HepG2 (cell line): ENCODE measurements around the gene HES7. TPM values are rescaled to one million over a fixed set of nuclear protein-coding genes. Genes with fewer than 3 reads are reported as not detected.

Experiments used
- CREB1 ChIP-seq, 2 experiments: fragments of 450-650 bp in 1 of 2; IDR thresholded peaks; 2 replicates each; pipeline ENCODE4 v1.6.1; 2016 to 2017; ENCODE audit warnings: control low read depth in 1 of 2, mild to moderate bottlenecking in 1 of 2, missing compliant biosample characterization in 1 of 2, missing genetic modification characterization in 1 of 2
- CREM ChIP-seq, 2 experiments: sonication (generic) in 1 of 2; formaldehyde crosslinking in 1 of 2; IDR thresholded peaks; 2 replicates each; pipeline versions ENCODE4 v1.4.0 to v1.6.1; 2016 to 2020; ENCODE audit warnings: antibody characterized with exemption in 1 of 2, mild to moderate bottlenecking in 1 of 2, missing genetic modification reagents in 1 of 2
- DNMT3B ChIP-seq: conservative IDR thresholded peaks from 2 replicates; pipeline ENCODE4 v1.6.1; 2016; ENCODE audit warnings: missing biosample characterization, control low read depth
- GABPB1 ChIP-seq: IDR thresholded peaks from 2 replicates; pipeline ENCODE4 v1.6.1; 2016; ENCODE audit warnings: mild to moderate bottlenecking, missing genetic modification reagents, moderate library complexity, missing compliant biosample characterization
- GFI1 ChIP-seq: sonication (generic); formaldehyde crosslinking; IDR thresholded peaks from 2 replicates; pipeline ENCODE4 v1.5.0; 2020; ENCODE audit warnings: missing genetic modification reagents, mild to moderate bottlenecking, borderline replicate concordance
- HOXA7 ChIP-seq: sonication (generic); formaldehyde crosslinking; IDR thresholded peaks from 2 replicates; pipeline ENCODE4 v1.8.1; 2022; ENCODE audit warnings: mild to moderate bottlenecking, missing genetic modification reagents, moderate library complexity
- NFE2 ChIP-seq: sonication (generic); formaldehyde crosslinking; IDR thresholded peaks from 2 replicates; pipeline ENCODE4 v1.4.0; 2020; ENCODE audit warnings: missing genetic modification reagents
- RBAK ChIP-seq: sonication (generic); formaldehyde crosslinking; IDR thresholded peaks from 2 replicates; pipeline ENCODE4 v1.5.1; 2020; ENCODE audit warnings: mild to moderate bottlenecking, missing genetic modification reagents
- SMAD9 ChIP-seq: sonication (generic); formaldehyde crosslinking; IDR thresholded peaks from 2 replicates; pipeline ENCODE4 v1.5.1; 2020; ENCODE audit warnings: mild to moderate bottlenecking, missing genetic modification reagents
- SOX13 ChIP-seq, 3 experiments: fragments of 450-650 bp in 1 of 3; sonication (generic) in 1 of 3; formaldehyde crosslinking in 1 of 3; IDR thresholded peaks in 2 of 3; conservative IDR thresholded peaks in 1 of 3; 2 replicates each; pipeline versions ENCODE4 v1.5.0 to v1.6.1; 2016 to 2020; ENCODE audit warnings: antibody characterized with exemption in 1 of 3, mild to moderate bottlenecking in 1 of 3, missing compliant biosample characterization in 1 of 3, missing genetic modification reagents in 1 of 3, moderate library complexity in 1 of 3
- TEAD2 ChIP-seq: sonication (generic); formaldehyde crosslinking; IDR thresholded peaks from 2 replicates; pipeline ENCODE4 v1.9.0; 2021; ENCODE audit warnings: missing genetic modification reagents
- U2AF2 ChIP-seq: fragments of 200-400 bp; formaldehyde crosslinking; IDR thresholded peaks from 2 replicates; pipeline ENCODE4 v1.6.1; 2017; ENCODE audit warnings: low read depth, mild to moderate bottlenecking, low read length
- ZKSCAN5 ChIP-seq: sonication (generic); formaldehyde crosslinking; IDR thresholded peaks from 2 replicates; pipeline ENCODE4 v1.5.1; 2020; ENCODE audit warnings: mild to moderate bottlenecking, missing genetic modification reagents
- ZNF382 ChIP-seq: sonication (generic); formaldehyde crosslinking; IDR thresholded peaks from 2 replicates; pipeline ENCODE4 v1.5.0; 2020; ENCODE audit warnings: missing genetic modification reagents, mild to moderate bottlenecking, borderline replicate concordance
- ZNF441 ChIP-seq: sonication (generic); formaldehyde crosslinking; IDR thresholded peaks from 2 replicates; pipeline ENCODE4 v1.7.0; 2021; ENCODE audit warnings: missing genetic modification reagents, borderline replicate concordance
- ZNF484 ChIP-seq: sonication (generic); formaldehyde crosslinking; IDR thresholded peaks from 2 replicates; pipeline ENCODE4 v1.5.1; 2020; ENCODE audit warnings: mild to moderate bottlenecking, low read depth, missing genetic modification reagents, borderline replicate concordance
- ZNF557 ChIP-seq: sonication (generic); formaldehyde crosslinking; IDR thresholded peaks from 2 replicates; pipeline ENCODE4 v1.4.0; 2020; ENCODE audit warnings: missing genetic modification reagents
- ZNF563 ChIP-seq: sonication (generic); formaldehyde crosslinking; IDR thresholded peaks from 2 replicates; pipeline ENCODE4 v1.8.0; 2022; ENCODE audit warnings: mild to moderate bottlenecking, moderate library complexity, missing genetic modification reagents
- ZNF670 ChIP-seq: sonication (generic); formaldehyde crosslinking; IDR thresholded peaks from 2 replicates; pipeline ENCODE4 v1.8.0; 2022; ENCODE audit warnings: mild to moderate bottlenecking, missing genetic modification reagents, borderline replicate concordance
- ZNF777 ChIP-seq: sonication (generic); formaldehyde crosslinking; IDR thresholded peaks from 2 replicates; pipeline ENCODE4 v1.4.0; 2020; ENCODE audit warnings: missing genetic modification reagents
- ZNF790 ChIP-seq: sonication (generic); formaldehyde crosslinking; IDR thresholded peaks from 2 replicates; pipeline ENCODE4 v1.8.0; 2022; ENCODE audit warnings: missing genetic modification reagents, mild to moderate bottlenecking, borderline replicate concordance
- ZNF878 ChIP-seq: sonication (generic); formaldehyde crosslinking; IDR thresholded peaks from 2 replicates; pipeline ENCODE4 v1.8.1; 2023; ENCODE audit warnings: mild to moderate bottlenecking, missing genetic modification reagents, moderate library complexity
- polyA plus RNA-seq, 8 experiments: library from polyadenylated mRNA; depleted of rRNA in 3 of 8; stranded (reverse) in 7 of 8; unstranded in 1 of 8; fragments of >200 nt; fragmentation: Illumina TruSeq in 4 of 8; extraction: Trizol in 4 of 8; gene quantifications; 2 replicates each; pipeline versions ENCODE4 v1.2.1 to v1.2.3, GENCODE V29; 2011 to 2016; ENCODE audit warnings: low read depth in 4 of 8, missing spikeins in 1 of 8, mixed read lengths in 1 of 8; ENCODE audit not compliant: insufficient read depth in 1 of 8
- total RNA-seq, 5 experiments: library from RNA; depleted of rRNA; stranded (reverse); fragments of >200 nt; fragmentation: Illumina TruSeq; extraction: Trizol; gene quantifications; 2 replicates each; pipeline ENCODE4 v1.2.3, GENCODE V29; 2016; ENCODE audit warnings: low read depth in 1 of 5
- TF ChIP-seq, protein P1 (sequence below): sonication (generic); formaldehyde crosslinking; IDR thresholded peaks from 2 replicates; pipeline ENCODE4 v1.5.0; 2020; ENCODE audit warnings: missing genetic modification reagents
- TF ChIP-seq, protein P2 (sequence below): IDR thresholded peaks from 2 replicates; pipeline ENCODE4 v1.6.1; 2016; ENCODE audit warnings: missing compliant biosample characterization, missing genetic modification reagents, borderline replicate concordance
- TF ChIP-seq, protein P3 (sequence below), 2 experiments: sonication (generic) in 1 of 2; formaldehyde crosslinking in 1 of 2; IDR thresholded peaks; 2 replicates each; pipeline versions ENCODE4 v1.5.1 to v1.6.1; 2011 to 2020; ENCODE audit warnings: borderline replicate concordance in 1 of 2, low read depth in 1 of 2, low read length in 1 of 2, mild to moderate bottlenecking in 1 of 2, missing genetic modification reagents in 1 of 2, moderate library complexity in 1 of 2

HES7 gene
- total and polyA plus RNA-seq, 2 of the 13 experiments (the other 11 are each of a cell fraction or from before 2014, with no cell fraction given) = not detected

DNA sequence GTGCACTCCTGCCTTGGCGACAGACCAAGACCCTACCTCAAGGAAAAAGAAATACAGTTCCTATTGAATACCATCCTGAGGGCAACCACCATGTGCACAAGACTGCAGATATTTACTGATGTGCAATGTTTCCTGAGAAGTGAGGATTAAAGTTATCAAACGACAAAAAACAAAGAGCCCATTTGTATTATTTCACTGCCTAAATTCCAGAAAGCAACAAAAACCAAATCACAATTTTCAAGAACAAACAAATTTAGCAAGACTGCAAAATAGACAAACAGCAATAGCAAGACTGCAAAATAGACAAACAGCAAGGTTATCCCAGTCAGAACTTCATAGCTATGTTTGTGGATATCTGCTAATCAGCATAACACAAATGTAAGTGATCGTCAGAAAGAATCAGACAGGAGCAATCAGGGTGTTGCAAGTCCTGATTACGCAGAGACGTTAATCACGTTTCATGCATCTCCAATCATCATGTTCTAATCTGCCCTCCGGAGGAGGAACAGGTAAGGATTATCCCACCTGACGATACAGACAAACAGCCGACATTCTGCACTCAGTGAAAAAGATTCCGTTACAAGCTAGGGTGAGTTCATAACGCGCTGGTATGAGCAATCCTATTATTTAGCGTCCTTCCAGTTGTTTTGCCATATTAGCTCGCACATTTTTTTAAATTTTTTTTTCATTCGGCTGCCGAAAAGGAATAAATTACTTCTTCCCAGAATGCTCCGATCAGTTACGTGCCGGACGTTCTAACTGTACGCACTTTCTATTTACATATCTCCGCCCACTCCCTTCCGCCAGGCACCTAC is 49.4 kb upstream of the HES7 start (continued):
- TF ChIP-seq ZNF670 (CRISPR knock-in tag) (peak; percentile 57; the same call in 1 of the 2 replicates), CREB1 (IDR thresholded peaks at IDR 0.05) (peak; percentile 61), CREB1 (CRISPR knock-in tag; IDR thresholded peaks at IDR 0.05) (peak; percentile 86), SOX13 (IDR thresholded peaks at IDR 0.05) (peak; percentile 97), SOX13 (CRISPR knock-in tag; conservative IDR thresholded peaks at IDR 0.05 in 1 of 2, IDR thresholded peaks at IDR 0.05 in 1 of 2) (peak; percentile 67 to 74; a peak in 3 of 4 replicates), TEAD2 (CRISPR knock-in tag) (peak; percentile 93), ZNF382 (CRISPR knock-in tag) (no peak), NFE2 (0 out of 2 replicates have a peak, but pooled peaks have one; percentile 43), ZNF441 (CRISPR knock-in tag) (no peak), ZNF557 (CRISPR knock-in tag) (peak; percentile 99), SMAD9 (CRISPR knock-in tag) (no peak), GABPB1 (CRISPR knock-in tag) (peak; percentile 58), DNMT3B (CRISPR knock-in tag) (peak; percentile 98), GFI1 (CRISPR knock-in tag) (peak; percentile 55; the same call in 1 of the 2 replicates), HOXA7 (CRISPR knock-in tag) (peak; percentile 89; the same call in 1 of the 2 replicates), CREM (IDR thresholded peaks at IDR 0.05) (peak; percentile 92), CREM (CRISPR knock-in tag; IDR thresholded peaks at IDR 0.05) (no peak; the same call in 1 of the 2 replicates), ZNF790 (CRISPR knock-in tag) (no peak; the same call in 1 of the 2 replicates), RBAK (no peak), ZNF777 (CRISPR knock-in tag) (peak; percentile 66; the same call in 1 of the 2 replicates), ZKSCAN5 (CRISPR knock-in tag) (no peak), U2AF2 (no peak), ZNF484 (no peak), ZNF878 (CRISPR knock-in tag) (peak; percentile 99), ZNF563 (no peak)
- TF ChIP-seq, protein P1, sequence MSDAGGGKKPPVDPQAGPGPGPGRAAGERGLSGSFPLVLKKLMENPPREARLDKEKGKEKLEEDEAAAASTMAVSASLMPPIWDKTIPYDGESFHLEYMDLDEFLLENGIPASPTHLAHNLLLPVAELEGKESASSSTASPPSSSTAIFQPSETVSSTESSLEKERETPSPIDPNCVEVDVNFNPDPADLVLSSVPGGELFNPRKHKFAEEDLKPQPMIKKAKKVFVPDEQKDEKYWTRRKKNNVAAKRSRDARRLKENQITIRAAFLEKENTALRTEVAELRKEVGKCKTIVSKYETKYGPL (CRISPR knock-in tag) = peak; percentile 83; the same call in 1 of the 2 replicates
- TF ChIP-seq, protein P2, sequence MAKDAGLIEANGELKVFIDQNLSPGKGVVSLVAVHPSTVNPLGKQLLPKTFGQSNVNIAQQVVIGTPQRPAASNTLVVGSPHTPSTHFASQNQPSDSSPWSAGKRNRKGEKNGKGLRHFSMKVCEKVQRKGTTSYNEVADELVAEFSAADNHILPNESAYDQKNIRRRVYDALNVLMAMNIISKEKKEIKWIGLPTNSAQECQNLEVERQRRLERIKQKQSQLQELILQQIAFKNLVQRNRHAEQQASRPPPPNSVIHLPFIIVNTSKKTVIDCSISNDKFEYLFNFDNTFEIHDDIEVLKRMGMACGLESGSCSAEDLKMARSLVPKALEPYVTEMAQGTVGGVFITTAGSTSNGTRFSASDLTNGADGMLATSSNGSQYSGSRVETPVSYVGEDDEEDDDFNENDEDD (CRISPR knock-in tag) = peak; percentile 80
- TF ChIP-seq, protein P3, sequence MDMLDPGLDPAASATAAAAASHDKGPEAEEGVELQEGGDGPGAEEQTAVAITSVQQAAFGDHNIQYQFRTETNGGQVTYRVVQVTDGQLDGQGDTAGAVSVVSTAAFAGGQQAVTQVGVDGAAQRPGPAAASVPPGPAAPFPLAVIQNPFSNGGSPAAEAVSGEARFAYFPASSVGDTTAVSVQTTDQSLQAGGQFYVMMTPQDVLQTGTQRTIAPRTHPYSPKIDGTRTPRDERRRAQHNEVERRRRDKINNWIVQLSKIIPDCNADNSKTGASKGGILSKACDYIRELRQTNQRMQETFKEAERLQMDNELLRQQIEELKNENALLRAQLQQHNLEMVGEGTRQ (IDR thresholded peaks at IDR 0.05; ENCODE audit: low read depth, low read length) = no peak
- TF ChIP-seq, protein P3 (CRISPR knock-in tag; IDR thresholded peaks at IDR 0.05; ENCODE audit: borderline replicate concordance) = 0 out of 2 replicates have a peak, but pooled peaks have one; percentile 53
